Measurements from ENCODE around the gene CLCN4. TPM values are rescaled to one million over a fixed set of nuclear protein-coding genes. Genes with fewer than 3 reads are reported as not detected.

Gene CLCN4
- total RNA-seq, 1 experiment from 2014 or later: 3.1 TPM

- CTCF ChIA-PET: no interaction called here
- Histone ChIP-seq H3K79me2 (ENCODE audit: low read depth) (no peaks in the 10 kb centered on the region), H2AFZ (no peak overlapping the region), H3K4me2 (no peak overlapping the region), H3K27ac (no peak overlapping the region), H3K9me3 (ENCODE audit: insufficient read depth, low read depth) (no peaks in the 10 kb centered on the region), H3K27me3 (ENCODE audit: insufficient read depth, low read depth) (no peaks in the 10 kb centered on the region), H3K9me2 (ENCODE audit: insufficient read depth) (no peaks in the 10 kb centered on the region), H3K4me1 (replicated peaks; ENCODE audit: insufficient read depth) (no peaks in the 10 kb centered on the region), H3K4me3 (no peak overlapping the region), H3K36me3 (ENCODE audit: low read depth) (no peaks in the 10 kb centered on the region), H3F3A (ENCODE audit: insufficient read depth, low read depth) (no peaks in the 10 kb centered on the region), H4K20me1 (ENCODE audit: insufficient read depth) (no peaks in the 10 kb centered on the region)
- no peak for TF ChIP-seq CTCF (conservative IDR thresholded peaks at IDR 0.05)
- no peak for TF ChIP-seq EZH2 (IDR thresholded peaks at IDR 0.05; ENCODE audit: low read depth)
- POLR2A ChIA-PET (ENCODE audit: unreplicated experiment): no interaction called here
- intact Hi-C loops (cut with micrococcal nuclease; ENCODE audit: unreplicated experiment): loop anchor here (10.0 kb wide), 1 partner anchor 1366 kb away; no protein-coding TSS in a partner anchor
- DNase-seq: no peak
- BruUV-seq (replicated peaks): no TSS peak
Observed at GRCh38 chrX:10110984-10111363, 45.8 kb upstream of the CLCN4 start.

GRCh38 chrX:10111364-10112148, 45.2 kb upstream of the CLCN4 start:
- no peak overlapping the region for H3K27ac ChIP-seq
- CTCF ChIA-PET: no interaction called here

GRCh38 chrX:10112510-10112909, 44.3 kb upstream of the CLCN4 start:
- no peaks in the 10 kb centered on the region for H3K4me1 ChIP-seq (replicated peaks; ENCODE audit: insufficient read depth)
- no peak overlapping the region for H3K4me3 ChIP-seq
- BruUV-seq (replicated peaks): no TSS peak
- intact Hi-C loops (cut with micrococcal nuclease; ENCODE audit: unreplicated experiment): loop anchor here (10.0 kb wide), 1 partner anchor 1368 kb away; no protein-coding TSS in a partner anchor
- H3K27ac ChIP-seq: no peak overlapping the region
- H4K20me1 ChIP-seq (ENCODE audit: insufficient read depth): no peaks in the 10 kb centered on the region
- H3K36me3 ChIP-seq (ENCODE audit: low read depth): 0 out of 2 replicates have a peak, but pooled peaks cover 1% of the 10 kb centered on the region
- ChIA-PET CTCF (no interaction called here), POLR2A (ENCODE audit: unreplicated experiment) (no interaction called here)
- no peak overlapping the region for H2AFZ ChIP-seq
- H3K79me2 ChIP-seq (ENCODE audit: low read depth): no peaks in the 10 kb centered on the region
- no peak overlapping the region for H3K4me2 ChIP-seq
- H3F3A ChIP-seq (ENCODE audit: insufficient read depth, low read depth): no peaks in the 10 kb centered on the region
- no peaks in the 10 kb centered on the region for H3K9me2 ChIP-seq (ENCODE audit: insufficient read depth)
- no peaks in the 10 kb centered on the region for H3K9me3 ChIP-seq (ENCODE audit: insufficient read depth, low read depth)
- TF ChIP-seq EZH2 (IDR thresholded peaks at IDR 0.05; ENCODE audit: low read depth) (no peak), CTCF (conservative IDR thresholded peaks at IDR 0.05) (no peak)
- DNase-seq: no peak
- no peaks in the 10 kb centered on the region for H3K27me3 ChIP-seq (ENCODE audit: insufficient read depth, low read depth)

More at GRCh38 chrX:10111364-10112148, 45.2 kb upstream of the CLCN4 start:
- intact Hi-C loops (cut with micrococcal nuclease; ENCODE audit: unreplicated experiment): loop anchor here (10.0 kb wide), 1 partner anchor 1367 kb away; no protein-coding TSS in a partner anchor
- H3K9me3 ChIP-seq (ENCODE audit: insufficient read depth, low read depth): no peaks in the 10 kb centered on the region
- no peaks in the 10 kb centered on the region for H3K27me3 ChIP-seq (ENCODE audit: insufficient read depth, low read depth)
- TF ChIP-seq CTCF (conservative IDR thresholded peaks at IDR 0.05) (no peak), EZH2 (IDR thresholded peaks at IDR 0.05; ENCODE audit: low read depth) (no peak)
- no TSS peak for BruUV-seq (replicated peaks)
- H3K36me3 ChIP-seq (ENCODE audit: low read depth): no peaks in the 10 kb centered on the region
- H2AFZ ChIP-seq: no peak overlapping the region
- H3F3A ChIP-seq (ENCODE audit: insufficient read depth, low read depth): no peaks in the 10 kb centered on the region
- no peak overlapping the region for H3K4me2 ChIP-seq
- H3K4me1 ChIP-seq (replicated peaks; ENCODE audit: insufficient read depth): no peaks in the 10 kb centered on the region
- no peaks in the 10 kb centered on the region for H4K20me1 ChIP-seq (ENCODE audit: insufficient read depth)
- DNase-seq: no peak
- no peak overlapping the region for H3K4me3 ChIP-seq
- POLR2A ChIA-PET (ENCODE audit: unreplicated experiment): no interaction called here
- H3K79me2 ChIP-seq (ENCODE audit: low read depth): no peaks in the 10 kb centered on the region
- H3K9me2 ChIP-seq (ENCODE audit: insufficient read depth): no peaks in the 10 kb centered on the region
